GM19452 (cell line): ENCODE data around the gene DHDH.
"Not testable (repeated sequence)": the region's sequence is repeated elsewhere in the genome, so short reads cannot be mapped to it uniquely, and the experiment has no call there.

Source experiments
- ATAC-seq: cut with Tn5 transposase; IDR thresholded peaks from one replicate; pipeline ENCODE4 v1.9.1; 2021; ENCODE audit not compliant: unreplicated experiment

DHDH gene

DNA sequence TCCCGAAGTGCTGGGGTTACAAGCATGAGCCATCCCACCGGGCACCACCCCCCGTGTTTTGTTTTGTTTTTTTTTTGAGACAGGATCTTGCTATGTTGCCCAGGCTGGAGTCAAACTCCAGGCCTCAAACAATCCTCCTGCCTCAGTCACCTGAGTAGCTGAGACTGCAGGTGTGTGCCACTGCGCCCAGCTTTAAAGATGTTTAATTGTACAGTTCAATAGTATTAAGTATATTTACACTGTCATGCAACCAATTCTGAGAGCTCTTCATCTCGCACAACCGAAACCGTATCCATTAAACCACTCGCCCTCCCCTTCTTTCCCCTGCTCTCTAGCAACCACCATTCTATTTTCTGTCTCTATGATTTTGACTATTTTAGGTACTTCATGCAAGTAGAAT is 17.7 kb upstream of the DHDH start:
- ATAC-seq = no peak

DNA sequence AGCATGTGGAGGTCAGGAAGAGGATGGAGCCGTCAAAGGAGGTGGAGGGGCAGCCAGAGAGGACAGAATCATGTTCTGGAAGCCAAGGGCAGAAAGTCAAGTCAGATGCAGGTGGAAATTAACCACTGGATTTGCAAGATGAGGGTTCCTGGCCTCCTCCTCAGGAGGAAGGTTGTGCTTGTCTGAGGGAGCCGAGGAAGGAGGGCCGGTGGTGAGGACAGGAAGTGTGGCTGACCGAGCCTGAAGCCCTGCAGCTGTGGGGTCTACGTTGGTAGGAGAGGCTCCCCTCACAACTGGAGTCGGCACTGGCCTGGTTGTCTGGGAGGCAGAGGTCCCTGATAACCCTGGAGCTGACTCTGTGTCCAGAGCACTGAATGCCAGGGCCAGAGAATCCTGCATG is 15.4 kb upstream of the DHDH start:
- ATAC-seq = no peak

DNA sequence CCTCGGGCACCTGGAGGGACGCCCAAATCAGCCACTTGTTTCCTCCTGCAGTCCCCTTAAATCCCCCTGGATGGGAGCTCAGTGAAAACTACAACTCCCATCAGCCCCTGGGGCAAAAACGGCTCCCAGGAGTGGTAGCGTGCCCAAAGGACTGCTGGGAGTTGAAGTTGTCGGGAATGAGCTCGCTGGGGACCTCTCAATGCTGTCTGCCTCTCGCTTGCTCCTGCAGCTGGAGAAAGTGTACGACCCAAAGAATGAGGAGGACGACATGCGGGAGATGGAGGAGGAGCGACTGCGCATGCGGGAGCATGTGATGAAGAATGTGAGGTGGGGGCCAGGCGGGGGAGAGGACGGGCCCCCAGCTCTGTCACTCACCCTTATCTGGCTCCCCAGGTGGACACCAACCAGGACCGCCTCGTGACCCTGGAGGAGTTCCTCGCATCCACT is 14.7 kb upstream of the DHDH start:
- ATAC-seq = no peak

DNA sequence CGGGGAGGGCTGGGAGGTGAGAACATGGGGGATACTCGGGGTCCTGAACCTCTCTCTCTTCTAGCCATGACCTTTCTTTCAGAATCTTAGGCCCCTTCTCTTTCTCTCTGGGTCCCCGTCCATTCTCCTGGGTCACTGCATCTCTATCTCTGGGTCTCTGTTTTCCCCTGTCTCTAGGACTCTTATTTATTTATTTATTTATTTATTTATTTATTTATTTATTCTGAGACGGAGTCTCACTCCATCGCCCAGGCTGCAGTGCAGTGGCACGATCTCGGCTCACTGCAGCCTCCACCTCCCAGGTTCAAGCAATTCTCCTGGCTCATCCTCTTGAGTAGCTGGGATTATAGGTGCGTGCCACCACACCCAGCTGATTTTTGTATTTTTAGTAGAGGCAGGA is 14.2 kb upstream of the DHDH start:
- not testable (repeated sequence) for ATAC-seq

DNA sequence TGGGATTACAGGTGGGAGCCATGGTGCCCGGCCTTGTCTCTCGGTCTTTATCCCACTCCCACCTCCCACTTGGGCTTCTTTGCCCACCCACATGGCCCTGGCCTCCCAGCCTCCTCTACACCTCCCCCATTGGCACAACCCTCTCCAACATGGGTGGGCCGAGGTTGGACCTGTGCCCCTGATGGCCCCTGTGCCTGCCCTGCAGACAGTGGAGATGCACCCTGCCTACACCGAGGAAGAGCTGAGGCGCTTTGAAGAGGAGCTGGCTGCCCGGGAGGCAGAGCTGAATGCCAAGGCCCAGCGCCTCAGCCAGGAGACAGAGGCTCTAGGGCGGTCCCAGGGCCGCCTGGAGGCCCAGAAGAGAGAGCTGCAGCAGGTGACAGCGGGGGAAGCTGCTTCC is 12.6 kb upstream of the DHDH start:
- ATAC-seq = no peak

DNA sequence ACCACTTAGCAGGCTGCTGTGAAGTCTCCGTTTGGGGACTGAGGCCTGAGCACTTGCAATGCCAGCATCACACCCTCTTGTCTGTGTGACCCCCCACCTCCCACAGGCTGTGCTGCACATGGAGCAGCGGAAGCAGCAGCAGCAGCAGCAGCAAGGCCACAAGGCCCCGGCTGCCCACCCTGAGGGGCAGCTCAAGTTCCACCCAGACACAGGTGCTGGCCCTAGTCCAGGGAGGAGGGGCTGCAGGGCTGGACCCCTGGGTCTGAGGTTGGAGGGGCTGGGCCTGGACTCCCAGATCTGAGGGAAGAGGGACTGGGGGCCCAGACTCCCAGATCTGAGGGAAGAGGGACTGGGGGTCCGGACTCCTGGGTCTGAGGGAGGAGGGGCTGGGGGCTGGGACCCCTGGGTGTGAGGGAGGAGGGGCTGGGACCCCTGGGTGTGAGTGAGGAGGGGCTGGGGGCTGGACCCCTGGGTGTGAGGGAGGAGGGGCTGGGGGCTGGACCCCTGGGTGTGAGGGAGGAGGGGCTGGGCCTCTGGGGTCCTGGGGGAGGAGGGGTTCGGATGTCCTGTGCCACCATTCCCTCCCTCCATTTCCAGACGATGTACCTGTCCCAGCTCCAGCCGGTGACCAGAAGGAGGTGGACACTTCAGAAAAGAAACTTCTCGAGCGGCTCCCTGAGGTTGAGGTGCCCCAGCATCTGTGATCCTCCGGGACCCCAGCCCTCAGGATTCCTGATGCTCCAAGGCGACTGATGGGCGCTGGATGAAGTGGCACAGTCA is 11.6 kb upstream of the DHDH start:
- ATAC-seq = no peak

DNA sequence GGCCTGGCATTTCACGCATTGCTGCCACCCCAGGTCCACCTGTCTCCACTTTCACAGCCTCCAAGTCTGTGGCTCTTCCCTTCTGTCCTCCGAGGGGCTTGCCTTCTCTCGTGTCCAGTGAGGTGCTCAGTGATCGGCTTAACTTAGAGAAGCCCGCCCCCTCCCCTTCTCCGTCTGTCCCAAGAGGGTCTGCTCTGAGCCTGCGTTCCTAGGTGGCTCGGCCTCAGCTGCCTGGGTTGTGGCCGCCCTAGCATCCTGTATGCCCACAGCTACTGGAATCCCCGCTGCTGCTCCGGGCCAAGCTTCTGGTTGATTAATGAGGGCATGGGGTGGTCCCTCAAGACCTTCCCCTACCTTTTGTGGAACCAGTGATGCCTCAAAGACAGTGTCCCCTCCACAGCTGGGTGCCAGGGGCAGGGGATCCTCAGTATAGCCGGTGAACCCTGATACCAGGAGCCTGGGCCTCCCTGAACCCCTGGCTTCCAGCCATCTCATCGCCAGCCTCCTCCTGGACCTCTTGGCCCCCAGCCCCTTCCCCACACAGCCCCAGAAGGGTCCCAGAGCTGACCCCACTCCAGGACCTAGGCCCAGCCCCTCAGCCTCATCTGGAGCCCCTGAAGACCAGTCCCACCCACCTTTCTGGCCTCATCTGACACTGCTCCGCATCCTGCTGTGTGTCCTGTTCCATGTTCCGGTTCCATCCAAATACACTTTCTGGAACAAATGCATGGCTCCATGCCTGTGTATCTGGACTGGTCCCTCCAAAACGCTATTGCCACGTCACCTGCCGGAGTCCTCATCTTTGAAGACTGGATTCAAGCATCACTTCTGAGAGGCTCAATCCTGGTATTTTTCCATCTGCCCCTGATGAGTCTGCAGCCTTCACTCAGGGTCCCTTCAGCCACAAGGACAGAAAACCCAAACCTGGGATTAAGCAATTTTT is 10.7 kb upstream of the DHDH start:
- no peak for ATAC-seq

DNA sequence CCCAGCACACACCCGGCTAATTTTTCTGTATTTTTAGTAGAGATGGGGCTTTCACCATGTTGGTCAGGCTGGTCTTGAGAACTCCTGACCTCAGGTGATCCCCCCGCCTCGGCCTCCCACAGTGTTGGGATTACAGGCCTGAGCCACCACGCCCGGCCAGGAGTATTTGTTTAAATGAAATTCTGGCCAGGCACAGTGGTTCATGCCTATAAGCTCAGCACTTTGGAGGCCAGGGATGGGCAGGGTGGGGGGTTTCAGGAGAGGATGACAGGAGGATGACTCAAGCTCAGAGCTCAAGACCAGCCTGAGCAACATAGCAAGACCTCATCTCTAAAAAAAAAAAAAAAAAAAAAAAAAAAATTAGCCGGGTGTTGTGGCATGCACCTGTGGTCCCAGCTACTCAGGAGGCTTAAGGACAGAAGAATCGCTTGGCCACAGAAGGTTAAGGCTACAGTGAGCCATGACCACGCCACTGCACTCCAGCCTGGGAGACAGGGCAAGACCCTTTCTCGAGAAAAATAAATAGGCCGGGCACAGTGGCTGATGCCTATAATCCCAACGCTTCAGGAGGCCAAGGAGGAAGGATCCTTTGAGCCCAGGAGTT is 8.2 kb upstream of the DHDH start:
- no peak for ATAC-seq

DNA sequence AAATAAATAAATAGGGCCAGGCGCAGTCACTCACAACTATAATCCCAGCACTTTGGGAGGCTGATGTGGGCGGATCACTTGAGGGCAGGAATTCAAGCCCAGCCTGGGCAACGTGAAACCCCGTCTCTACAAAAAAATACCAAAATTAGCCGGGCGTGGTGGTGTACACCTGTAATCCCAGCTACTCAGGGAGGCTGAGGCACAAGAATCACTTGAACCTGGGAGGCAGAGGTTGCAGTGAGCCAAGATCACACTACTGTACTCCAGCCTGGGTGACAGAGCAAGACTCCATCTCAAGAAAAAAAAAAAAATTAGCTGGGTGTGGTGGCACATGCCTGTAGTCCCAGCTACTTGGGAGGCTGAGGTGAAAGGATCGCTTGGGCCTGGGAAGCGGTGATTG is 7.6 kb upstream of the DHDH start:
- ATAC-seq = not testable (repeated sequence)

DNA sequence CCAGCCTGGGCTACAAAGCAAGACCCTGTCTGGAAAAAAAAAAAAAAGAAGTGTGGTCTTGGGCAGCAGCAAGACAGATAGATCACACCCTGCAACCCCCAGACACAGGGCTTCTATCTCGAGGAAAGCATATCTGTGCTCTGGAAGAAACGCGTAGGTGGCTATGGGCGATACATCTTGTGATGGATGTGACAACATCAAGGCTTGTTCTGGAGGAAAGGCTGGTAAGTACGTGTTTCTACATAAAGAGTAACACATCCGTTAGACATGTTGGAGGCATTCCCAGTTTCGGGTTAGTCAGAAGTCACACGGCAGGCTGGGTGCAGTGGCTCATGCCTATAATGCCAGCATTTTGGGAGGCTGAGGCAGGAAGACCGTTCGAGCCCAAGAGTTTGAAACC is 6.6 kb upstream of the DHDH start:
- no peak for ATAC-seq

DNA sequence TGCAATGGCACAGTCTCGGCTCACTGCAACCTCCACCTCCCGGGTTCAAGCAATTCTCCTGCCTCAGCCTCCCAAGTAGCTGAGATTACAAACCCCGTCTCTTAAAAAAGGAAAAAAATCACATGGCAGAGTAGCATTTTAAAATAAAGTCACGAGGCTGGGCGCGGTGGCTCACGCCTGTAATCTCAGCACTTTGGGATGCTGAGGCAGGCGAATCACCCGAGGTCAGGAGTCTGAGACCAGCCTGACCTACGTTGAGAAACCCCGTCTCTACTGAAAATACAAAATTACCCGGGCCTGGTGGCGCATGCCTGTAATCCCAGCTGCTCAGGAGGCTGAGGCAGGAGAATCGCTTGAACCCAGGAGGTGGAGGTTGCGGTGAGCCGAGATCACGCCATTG is 5.8 kb upstream of the DHDH start:
- ATAC-seq = not testable (repeated sequence)

DNA sequence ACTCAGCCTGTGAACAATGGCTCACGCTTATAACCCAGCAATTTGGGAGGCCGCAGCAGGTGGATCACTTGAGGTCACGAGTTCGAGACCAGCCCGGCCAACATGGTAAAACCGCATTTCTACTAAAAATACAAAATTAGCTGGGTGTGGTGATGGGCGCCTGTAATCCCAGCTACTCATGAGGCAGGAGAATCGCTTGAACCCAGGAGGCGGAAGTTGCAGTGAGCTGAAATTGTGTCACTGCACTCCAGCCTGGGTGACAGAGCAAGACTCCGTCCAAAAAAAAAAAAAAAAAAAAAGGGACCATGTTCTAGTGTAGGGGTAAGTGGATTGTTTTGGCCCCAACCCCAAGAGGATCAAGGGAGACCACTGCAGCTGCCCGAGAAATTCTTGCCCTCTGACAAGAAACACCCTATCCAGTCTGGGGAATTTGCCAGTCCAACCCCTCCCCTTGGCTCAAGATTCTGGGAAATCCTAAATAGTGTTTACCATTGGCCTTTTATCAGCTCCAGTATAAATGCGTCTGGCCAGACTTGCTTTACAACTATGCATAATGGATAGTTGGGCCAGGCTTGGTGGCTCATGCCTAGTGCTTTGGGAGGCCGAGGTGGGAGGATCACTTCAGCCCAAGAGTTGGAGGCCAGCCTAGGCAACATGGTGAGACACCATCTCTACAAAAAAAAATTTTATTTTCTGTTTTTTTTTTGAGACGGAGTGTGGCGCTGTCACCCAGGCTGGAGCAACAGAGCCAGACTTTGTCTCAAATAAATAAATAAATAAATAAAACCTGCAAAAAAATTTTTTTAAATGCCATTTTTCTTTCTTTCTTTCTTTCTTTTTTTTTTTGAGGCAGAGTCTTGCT is 5.1 kb upstream of the DHDH start:
- ATAC-seq = no peak

DNA sequence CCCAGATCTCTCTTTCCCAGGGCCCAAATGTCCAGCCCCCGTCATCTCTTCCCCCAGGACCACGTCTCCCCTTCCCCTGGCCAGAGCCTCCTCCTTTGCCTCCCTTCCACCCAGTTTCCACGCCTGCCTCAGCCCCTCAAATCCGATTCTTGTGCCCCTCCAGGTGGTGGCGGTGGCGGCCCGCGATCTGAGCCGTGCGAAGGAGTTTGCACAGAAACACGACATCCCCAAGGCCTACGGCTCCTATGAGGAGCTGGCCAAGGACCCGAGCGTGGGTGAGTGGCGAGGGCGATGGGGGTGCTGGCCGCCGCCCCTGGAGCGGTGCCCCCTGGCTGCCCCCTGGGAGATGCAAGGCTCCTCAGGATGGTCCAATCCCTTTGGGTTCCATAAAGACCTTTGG is 1.3 kb downstream of the DHDH start:
- no peak for ATAC-seq

DNA sequence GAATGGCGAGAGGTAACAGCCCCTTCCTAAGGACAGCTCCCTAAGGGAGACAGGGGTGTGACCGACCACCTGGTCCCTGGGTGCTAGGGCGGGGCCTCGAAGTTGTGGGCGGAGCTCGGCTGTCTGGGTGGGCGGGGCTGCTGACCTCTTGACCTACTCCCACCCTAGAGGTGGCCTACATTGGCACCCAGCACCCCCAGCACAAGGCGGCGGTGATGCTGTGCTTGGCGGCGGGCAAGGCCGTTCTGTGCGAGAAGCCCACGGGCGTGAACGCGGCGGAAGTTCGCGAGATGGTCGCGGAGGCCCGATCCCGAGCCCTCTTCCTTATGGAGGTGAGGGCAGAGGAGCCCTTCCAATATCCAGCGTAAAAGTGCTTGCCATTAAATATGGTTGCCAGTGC is 2.4 kb downstream of the DHDH start:
- no peak for ATAC-seq

DNA sequence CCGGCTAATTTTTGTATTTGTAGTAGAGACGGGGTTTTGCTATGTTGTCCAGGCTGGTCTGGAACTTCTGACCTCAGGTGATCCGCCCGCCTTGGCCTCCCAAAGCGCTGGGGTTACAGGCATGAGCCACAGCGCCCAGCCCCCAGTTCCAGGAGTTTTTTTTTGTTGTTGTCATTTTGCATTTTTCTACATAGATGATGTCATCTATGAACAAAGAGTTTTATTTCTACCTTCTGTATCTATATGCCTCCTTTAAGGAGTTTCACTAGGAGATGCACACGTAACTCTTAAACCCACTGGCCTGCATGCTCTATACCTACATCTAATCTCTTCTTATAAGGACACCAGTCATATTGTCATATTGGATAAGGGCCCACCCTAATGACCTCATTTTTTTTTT is 4.8 kb downstream of the DHDH start:
- no peak for ATAC-seq

DNA sequence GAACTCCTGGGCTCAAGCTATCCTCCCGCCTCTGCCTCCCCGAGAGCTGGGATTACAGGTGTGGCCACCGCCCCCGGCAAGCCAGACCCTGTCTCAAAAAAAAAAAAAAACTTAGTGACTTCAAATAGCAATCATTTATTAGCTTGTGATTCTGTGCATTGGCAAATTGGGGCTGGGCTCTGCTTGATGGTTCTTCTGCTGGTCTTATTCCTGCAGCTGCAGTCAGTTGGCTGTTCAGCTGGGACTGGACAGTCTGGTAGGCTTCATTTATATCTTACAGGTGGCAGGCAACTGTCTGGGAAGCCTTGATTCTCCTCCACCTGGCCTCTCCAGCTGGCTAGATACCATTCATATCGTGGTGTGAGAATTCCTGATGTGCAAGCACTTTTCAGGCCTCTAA is 7.4 kb downstream of the DHDH start:
- no peak for ATAC-seq

DNA sequence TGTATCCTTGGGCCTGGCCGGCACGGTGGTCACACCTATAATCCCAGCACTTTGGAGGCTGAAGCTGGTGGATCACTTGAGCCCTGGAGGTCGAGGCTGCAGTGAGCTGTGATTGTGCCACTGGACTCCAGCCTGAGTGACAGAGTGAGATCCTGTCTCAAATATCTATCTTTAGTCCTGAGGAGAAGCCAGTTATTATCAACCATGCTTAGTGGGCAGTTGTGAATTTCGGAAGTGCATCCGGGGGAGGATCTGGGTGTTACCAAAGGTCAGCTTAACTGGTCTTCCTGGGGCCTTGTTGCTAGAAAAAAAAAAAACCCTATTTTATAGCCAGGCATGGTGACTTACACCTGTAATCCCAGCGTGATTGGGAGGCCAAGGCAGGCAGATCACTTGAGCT is 9.6 kb downstream of the DHDH start:
- no peak for ATAC-seq

DNA sequence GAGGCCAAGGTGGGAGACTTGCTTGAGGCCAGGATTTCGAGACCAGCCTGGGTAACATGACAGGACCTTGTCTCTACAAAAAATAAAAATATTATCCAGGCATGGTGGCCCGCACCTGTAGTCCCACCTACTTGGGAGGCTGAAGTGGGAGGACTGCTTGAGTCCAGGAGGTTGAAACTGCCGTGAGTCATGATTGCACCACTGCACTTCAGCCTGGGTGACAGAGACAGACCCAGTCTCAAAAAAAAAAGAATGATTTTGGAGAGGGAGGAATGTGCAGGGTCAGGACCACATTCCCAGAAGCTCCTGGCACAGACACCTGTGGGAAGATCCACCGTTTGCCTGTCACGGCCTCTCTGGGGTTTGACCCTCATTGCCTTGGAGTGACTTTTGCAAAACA is 11.9 kb downstream of the DHDH start:
- ATAC-seq = no peak

DNA sequence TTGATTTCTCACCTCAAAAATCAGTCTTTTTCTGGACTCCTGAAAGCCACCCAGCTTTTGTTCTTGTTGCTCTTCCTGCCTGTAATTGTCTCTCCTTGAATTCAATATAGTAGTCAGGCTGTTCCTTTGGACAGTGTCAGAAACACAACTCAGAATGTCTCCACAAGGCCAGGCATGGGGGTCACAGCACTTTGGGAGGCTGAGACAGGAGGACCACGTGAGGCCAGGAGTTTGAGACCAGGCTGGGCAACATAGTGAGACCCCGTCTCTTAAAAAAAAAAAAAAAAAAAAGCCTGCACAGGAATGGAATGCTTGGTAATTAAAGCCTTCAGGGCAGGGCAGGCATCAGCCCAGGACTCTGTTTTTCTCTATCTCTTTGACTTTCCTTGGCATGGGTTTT is 12.3 kb downstream of the DHDH start:
- ATAC-seq = no peak

DNA sequence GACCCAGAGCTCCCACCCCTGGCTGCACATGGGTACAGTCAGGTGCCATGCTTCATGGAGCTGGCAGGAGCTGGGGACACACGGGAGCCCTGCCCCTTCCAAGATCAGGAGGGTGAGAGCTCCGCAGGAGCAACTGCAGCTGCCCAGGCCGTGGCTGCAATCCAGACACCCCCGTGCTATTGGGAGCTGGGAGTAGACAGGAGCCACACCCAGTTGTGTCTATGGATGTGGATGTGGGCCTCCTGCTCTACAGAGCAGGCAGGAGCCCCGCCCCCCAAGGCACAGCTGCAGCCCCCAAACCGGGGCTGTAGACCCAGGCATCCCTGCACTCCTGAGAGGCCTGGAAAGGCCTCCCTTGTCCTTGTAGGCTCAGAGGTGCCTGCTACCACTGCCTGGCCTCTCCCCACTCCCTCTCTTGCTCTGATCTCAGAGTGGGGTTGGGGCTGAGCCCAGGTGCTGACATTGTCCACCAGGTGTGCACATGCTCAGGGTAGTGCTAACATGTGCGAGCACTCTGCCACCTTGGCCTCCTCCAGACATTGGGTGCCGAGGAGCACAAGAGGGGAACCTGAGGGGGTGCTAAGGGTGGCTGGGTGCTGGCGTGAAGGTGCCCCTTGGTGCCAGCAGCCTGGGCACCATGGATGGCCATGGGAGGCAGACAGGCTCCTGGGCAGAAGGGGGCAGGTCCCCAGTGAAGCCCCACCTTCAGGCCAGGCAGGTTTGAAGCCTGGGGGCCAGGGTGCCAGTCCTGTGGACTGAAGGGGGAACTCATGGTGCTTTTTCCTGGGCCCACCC is 13.2 kb downstream of the DHDH start:
- no peak for ATAC-seq
